Prostate gland (tissue), 2 donors: ENCODE results near the gene EIF3M.

Source experiments
- CTCF ChIP-seq, 4 experiments: fragments of 200-600 bp in 2 of 4; fragments of 450-650 bp in 2 of 4; sonication (generic) in 2 of 4; IDR thresholded peaks; 1 replicate in 3 of 4; 2 replicates in 1 of 4; pipeline ENCODE4 v1.5.1; 2016 to 2019; ENCODE audit warnings: antibody characterized with exemption in 4 of 4, mild to moderate bottlenecking in 2 of 4, moderate library complexity in 2 of 4
- POLR2A ChIP-seq: fragments of 450-650 bp; IDR thresholded peaks from one replicate; pipeline ENCODE4 v1.6.1; 2016; ENCODE audit warnings: antibody characterized with exemption, mild to moderate bottlenecking
- POLR2AphosphoS5 ChIP-seq: sonication (generic); formaldehyde crosslinking; IDR thresholded peaks from one replicate; pipeline ENCODE4 v1.6.1; 2017; ENCODE audit warnings: antibody characterized with exemption

DNA sequence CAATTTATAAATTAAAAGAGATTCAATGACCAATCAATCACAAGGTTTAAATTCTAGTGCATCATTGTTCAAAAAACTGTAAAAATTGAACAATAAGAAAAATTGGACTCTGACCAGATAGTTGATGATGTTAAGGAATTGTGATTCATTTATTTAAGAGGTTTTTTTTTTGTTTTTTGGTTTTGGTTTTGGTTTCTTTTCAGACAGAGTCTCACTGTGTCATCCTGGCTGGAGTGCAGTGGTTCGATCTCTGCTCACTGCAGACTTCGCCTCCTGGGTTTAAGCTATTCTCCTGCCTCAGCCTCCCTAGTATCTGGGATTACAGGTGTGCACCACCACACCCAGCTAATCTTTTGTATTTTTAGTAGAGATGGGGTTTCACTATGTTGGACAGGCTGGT lies 17.1 kb upstream of the EIF3M start:
- TF ChIP-seq POLR2A (no peak), CTCF (IDR thresholded peaks at IDR 0.05) (no peak), POLR2AphosphoS5 (no peak)
